ENCODE data around the gene CFAP90.

CFAP90 gene

DNA sequence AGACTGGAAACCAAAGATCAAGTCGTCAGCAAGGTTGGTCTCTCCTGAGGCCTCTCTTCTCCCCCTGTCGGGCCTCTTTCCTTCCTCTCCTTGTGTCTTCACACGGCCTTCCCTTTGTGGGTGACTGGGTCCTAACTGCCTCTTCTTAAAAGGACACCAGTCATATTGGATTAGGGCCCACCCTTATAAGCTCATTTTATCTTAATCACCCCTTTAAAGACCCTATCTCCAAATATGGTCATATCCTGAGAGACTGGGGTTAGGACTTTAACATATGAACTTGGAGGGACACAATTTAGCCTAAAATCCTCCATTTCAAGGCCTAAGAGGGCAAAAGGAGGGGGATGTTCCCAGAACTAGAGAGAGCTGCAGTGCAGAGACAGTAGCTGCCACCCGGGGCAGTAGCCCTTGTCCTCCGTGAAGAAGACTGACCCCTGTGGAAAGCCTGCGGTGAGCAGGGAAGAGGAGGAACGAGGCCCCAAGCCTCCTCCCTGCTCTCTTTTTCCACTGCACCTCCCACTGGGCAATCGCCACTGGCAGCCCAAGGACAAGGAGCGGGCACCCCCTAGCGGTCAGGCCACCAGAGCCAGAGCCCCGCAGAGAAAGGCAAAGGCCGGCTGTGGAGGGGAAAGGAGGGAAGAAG, 34.9 kb downstream of the CFAP90 start:
- DNase-seq = peak; percentile 63

GRCh38 chr5:7814816-7815215, 36.1 kb downstream of the CFAP90 start:
- no peak for DNase-seq

- DNase-seq = no peak
These were observed 37.4 kb downstream of the CFAP90 start for GRCh38 chr5:7813576-7813975.

- DNase-seq = no peak
These were observed 37.9 kb downstream of the CFAP90 start for GRCh38 chr5:7813007-7813406.

- no peak for DNase-seq
These were observed 39.2 kb downstream of the CFAP90 start for GRCh38 chr5:7811715-7812114.

DNA sequence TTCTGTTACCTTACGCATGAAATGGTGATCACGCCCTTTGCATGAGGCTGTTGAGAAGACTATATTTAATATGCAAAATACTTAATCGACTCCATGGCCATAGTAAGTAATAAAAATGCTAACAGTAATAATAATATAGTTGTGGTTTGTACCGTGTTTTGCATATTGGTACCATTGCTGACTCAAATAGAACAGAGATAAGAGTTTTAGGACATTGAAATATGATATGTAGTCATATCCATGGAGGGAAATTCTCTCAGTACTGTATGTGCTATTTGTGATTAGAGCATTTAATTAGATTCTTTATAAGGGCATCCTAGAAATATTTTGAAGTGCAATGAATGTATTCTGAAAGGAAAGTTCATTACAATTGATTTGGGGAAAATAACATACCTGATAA, 41.9 kb downstream of the CFAP90 start:
- no peak for DNase-seq

DNA sequence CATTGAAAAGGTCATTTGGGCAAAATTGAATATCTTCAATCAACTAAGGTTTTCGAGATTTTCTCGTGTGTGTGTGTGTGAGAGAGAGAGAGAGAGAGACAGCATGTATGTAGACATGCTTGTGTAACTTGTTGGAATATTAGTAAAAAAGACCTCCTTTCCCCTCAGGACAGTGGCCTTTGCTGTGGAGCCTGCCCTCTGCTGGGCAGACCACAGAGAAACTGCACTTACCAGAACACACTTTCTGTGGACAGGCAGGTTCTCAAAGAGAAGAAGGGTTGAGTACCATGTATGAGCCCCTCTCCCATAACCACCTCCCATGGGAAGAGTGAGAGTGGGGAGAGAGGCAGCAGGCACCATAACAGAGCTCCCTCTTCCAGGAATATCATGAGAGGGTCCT, 45.6 kb downstream of the CFAP90 start:
- no peak for DNase-seq

- no peak for DNase-seq
These were observed 47.0 kb downstream of the CFAP90 start for GRCh38 chr5:7803937-7804336.

DNA sequence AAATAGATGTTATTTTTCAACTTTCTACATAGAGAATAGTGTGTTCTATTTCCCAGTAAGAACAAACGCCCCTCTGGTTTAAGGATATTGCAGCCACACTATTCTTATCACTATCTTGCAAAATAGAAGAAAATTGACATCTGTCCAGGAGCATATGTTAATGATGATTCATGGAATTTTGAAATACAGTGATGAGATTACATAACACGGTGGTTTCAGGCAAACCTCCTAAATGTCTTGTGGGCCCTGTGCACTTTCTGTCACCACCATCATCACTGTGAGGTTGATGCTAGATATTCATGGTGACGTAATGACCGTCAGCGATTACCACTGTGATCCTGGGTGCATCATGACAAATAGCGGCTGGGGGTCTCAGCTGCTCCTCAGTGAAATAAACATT, 48.1 kb downstream of the CFAP90 start:
- DNase-seq = no peak

DNA sequence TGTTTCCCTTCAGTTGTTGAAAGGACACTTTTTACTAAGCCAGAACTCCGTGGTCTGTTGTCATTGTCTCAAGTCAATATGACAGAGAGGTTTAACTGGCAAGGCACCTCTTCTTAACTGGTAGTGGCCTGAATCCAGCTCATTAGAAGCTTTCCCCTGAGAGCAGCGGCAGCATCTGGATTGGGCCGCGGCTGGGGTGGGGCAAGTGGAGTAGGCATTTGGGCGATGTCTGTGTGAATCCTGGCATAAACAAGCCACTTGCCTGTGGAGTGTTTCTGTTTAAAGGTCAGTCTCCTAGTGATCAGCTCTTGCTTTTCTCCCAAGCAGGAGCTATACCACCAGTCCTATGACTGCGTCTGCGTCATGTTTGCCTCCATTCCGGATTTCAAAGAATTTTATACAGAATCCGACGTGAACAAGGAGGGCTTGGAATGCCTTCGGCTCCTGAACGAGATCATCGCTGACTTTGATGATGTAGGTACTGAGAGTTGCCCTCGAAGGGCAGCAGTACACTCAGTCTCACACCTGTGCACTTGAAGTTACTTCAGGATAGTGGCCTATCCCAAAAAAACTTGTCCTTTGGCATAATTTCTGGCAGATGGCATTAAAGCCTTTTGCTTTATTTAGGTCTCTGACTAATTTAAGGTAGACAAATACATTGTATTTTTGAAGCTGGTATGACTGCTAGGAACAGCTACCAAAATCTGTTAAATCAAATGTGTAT, 48.9 kb downstream of the CFAP90 start:
- no peak for DNase-seq

GRCh38 chr5:7795306-7795705, 55.6 kb downstream of the CFAP90 start:
- DNase-seq = no peak

DNA sequence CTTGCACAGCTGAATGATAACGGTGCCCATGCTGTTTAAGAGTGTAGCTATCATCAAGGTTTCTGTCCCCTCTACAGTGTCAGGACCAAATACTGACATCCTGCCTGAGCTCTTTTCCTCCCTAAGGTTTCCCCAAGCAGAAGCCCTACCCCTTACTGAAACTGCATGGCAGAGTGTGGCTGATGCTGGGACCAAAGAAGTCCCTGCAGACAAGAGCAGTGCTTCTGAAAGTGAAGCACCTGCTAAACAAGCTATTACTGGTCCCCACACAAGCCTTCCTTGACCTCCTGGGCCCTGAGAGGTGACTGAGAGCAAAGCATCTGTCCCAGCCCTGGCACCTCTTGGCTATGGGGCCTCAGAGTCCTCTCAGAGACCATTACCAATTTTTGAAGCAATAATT, 56.1 kb downstream of the CFAP90 start:
- DNase-seq = no peak

- no peak for DNase-seq
These were observed 56.6 kb downstream of the CFAP90 start for GRCh38 chr5:7794311-7794710.

- DNase-seq = no peak
These were observed 57.0 kb downstream of the CFAP90 start for GRCh38 chr5:7793895-7794294.

DNA sequence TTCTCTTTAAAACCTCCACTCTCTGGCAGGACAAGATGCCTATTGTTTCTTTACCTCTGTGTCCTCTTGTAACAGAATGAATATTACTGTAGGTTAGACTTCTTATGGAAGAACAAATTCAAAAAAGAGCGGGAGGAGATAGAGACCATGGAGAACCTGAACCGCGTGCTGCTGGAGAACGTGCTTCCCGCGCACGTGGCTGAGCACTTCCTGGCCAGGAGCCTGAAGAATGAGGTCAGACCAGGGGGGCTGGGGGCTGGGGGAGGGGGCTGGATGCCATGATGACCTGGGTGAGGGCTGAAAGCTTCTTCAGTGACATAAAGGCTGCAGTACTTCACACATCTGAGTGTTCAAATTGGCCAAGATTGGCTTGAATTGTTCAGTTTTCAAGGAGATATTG, 61.4 kb downstream of the CFAP90 start:
- DNase-seq = no peak

DNA sequence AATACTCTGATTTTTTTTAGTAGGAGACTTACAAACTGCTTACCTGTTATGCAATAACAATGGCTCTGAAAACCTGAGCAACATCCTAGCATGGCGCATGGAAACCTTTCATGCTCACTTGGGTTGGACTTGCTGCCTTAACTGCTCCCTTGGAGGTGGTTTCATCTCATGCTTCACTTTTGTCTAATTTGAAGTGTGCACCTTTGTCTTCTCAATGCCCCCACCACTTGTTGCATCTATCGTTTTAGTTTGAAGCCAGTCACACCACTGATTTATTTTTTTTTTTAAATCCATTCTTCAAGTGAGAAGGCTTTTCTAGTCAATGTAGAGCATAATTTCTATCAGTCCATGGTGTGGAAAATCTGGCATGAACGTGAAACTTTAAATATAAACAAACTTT, 63.2 kb downstream of the CFAP90 start:
- no peak for DNase-seq

DNA sequence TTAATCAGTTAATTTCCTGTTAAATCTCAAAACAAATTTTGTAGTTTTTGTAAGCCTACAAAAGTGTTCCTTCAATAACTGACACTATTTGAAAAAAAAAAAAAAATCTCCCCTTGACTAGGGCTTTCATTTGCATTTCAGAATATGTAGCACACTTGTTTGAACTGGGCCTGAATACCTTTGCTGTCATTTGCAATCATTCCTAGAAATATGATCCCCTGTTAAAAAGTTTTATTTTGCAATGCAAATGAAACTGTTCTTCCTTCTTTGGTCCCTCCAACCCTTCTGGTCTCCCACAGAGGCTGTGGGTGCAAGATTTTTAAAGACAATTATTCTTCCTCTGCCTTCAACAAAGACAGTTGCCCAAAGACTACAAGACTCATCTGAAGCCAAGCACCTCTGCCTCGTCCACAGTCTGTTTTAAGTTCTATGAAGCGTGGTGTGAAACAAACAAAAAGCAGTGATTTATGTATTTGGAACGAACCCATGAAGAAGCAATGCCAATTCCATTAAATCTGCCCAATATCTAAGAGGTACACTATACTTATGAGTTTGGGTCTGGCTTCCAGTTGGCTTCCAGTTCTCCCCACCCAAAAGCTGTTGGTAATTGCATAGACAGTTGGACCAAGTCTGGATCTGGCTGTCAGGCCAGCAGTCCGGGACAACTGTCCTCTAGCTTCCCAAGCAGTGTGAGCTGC, 66.1 kb downstream of the CFAP90 start:
- DNase-seq = no peak

- no peak for DNase-seq
These were observed 69.0 kb downstream of the CFAP90 start for GRCh38 chr5:7781899-7782298.

Measured in CD4-positive, alpha-beta T cell treated with Interleukin-6 for 4 hours (primary cell).